Jurkat, Clone E6-1 (cell line): ENCODE measurements around the gene CHRNE.
"Not testable (repeated sequence)": the region's sequence is repeated elsewhere in the genome, so short reads cannot be mapped to it uniquely, and the experiment has no call there.

Experiments
- DNase-seq: peaks from one replicate; pipeline ENCODE4 v3.0.0-alpha.2; 2011; ENCODE audit warnings: low read depth, low spot score
- H3K4me3 ChIP-seq: 2 replicates; pipeline ENCODE4 v1.5.1; 2011; ENCODE audit warnings: mild to moderate bottlenecking, low read length, control low read depth, moderate library complexity

Gene CHRNE

DNA sequence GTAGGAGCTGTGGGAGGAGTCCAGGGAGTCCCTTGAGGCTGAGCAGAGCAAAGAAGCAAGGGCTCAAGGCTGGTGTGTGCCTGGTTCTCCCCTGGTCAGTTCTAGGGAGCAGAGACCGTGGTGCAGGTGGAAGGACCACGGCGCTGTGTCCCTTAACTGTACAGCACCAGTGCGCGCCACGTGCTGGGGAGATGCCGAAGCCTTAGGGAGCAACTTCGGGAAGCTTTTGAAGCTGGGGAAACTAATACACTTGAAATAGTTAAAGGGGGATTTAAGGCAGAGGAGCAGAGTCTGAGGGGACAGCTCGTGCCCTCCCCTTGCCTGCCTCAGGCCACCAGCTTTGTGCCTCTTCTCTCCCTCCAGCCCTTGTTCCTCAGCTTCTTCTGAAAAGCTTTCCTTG lies 42.2 kb downstream of the CHRNE start:
- H3K4me3 ChIP-seq, result no peak overlapping the region
- no peak for DNase-seq

DNA sequence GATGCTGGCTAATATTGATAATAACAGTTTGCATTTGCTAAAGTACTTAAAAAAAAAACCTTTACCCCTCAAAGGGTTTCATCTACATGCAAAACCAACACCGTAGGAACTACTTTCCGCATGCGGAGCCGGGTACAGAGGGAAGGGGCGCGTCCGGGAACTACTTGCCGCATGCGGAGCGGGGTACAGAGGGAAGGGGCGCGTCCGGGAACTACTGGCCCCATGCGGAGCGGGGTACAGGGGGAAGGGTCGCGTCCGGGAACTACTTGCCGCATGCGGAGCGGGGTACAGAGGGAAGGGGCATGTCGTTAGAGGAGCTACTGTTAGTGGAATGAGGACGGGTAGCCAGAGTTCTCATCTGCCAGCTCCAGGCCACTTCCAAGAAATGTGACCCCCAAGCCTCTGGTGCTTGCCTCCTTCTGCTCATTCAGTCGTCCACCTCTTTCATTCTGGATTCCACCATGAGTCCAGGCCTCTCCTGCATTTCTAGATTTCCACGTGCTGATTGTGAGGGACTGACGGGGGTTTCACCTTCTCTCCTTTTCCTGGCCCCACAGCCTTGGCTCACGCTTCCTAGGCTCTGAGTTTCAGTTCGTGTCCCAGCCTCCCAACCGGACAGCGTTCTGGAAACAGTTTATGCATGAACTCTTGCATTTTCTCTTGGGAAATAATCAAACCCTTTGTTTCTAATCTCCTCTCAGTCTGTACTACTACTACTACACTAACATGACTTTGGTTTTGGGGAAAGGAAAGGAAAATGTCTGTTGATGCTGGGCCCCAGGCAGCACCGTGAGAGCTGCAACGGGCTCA lies 42.9 kb downstream of the CHRNE start:
- H3K4me3 ChIP-seq, result no peak overlapping the region
- no peak for DNase-seq

DNA sequence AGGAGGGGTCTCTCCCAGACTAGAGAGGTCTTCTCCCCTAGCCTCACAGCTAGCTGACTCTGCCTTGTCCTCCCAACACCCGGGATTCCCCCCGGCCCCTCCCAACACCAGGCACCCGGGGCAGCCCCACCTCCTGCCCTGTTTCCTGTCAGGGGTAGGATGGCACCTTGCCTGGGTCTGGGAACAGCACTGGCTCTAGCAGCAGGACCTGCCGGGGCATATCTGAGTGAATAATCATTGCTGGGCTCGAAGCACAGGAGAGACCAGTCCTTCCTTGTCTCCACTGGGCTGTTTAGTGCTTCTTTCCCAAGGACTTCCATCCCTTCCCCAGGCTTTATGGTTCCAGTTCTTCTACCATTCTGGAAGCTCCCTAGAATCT lies 44.0 kb downstream of the CHRNE start:
- no peak overlapping the region for H3K4me3 ChIP-seq
- no peak for DNase-seq

DNA sequence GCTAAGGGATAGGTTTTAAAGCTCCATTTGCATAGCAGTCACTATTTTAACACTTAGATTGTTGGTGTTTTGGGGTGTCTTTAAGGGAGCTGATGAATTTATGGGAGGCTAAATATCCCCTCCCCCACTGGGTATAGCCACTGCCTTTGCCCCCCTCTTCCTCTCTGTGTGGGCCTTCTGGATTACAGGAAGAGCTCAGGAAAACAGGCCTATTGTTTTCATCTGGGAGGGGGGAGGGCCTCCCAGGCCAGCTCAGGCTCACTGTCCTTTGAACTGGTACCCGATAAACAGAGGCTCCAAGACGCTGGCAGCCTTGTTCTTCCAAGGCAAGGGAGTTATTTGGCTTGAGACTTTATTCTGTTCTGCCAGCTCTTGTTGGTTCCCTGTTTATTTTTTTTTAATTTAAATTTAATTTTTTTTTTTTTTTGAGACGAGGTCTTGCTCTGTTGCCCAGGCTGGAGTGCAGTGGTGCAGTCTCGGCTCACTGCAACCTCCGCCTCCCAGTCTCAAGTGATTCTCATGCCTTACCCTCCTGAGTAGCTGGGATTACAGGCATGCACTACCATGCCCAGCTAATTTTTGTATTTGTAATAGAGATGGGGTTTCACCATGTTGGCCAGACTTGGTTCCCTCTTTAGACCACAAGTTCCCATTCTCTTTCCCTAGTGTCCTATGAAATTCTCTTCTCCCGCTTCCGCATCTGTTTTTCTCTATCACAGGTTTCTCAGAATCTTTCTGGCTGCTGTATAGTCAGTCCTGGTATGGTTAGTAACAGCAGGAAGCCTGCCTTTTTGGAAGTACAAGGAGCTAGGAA lies 44.6 kb downstream of the CHRNE start:
- no peak overlapping the region for H3K4me3 ChIP-seq
- DNase-seq, result no peak

DNA sequence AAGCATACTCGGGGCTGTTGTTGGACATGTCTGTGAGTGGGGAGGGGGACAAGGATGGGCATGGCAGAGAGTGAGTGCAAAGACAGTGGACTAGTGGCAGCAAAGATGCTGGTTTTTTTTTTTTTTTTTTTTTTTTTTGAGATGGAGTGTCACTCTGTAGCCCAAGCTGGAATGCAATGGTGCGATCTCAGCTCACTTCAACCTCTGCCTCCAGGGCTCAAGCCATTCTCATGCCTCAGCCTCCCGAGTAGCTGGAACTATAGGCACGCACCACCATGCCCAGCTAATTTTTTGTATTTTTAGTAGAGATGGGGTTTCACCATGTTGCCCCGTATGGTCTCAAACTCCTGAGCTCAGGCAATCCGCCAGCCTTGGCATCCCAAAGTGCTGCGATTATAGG lies 45.6 kb downstream of the CHRNE start:
- DNase-seq, H3K4me3 ChIP-seq: not testable (repeated sequence)

DNA sequence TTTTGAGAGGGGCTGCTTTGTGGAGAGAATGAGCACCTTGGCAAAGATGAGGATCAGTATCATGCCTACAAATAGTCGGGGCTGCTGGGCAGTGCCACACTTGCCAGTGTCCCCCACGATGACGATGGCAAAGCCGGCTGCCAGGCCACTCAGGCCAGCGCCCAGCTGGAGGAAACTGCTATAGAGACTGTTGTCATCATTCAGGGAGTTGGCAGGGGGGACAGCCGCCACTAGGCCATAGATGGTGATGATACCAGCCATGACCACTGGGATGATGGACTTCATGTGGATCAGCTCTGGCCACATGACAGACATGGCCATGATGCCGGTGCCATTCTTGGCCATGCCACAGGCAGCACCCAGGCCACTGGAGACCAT lies 46.0 kb downstream of the CHRNE start:
- no peak for DNase-seq
- H3K4me3 ChIP-seq, result no peak overlapping the region

DNA sequence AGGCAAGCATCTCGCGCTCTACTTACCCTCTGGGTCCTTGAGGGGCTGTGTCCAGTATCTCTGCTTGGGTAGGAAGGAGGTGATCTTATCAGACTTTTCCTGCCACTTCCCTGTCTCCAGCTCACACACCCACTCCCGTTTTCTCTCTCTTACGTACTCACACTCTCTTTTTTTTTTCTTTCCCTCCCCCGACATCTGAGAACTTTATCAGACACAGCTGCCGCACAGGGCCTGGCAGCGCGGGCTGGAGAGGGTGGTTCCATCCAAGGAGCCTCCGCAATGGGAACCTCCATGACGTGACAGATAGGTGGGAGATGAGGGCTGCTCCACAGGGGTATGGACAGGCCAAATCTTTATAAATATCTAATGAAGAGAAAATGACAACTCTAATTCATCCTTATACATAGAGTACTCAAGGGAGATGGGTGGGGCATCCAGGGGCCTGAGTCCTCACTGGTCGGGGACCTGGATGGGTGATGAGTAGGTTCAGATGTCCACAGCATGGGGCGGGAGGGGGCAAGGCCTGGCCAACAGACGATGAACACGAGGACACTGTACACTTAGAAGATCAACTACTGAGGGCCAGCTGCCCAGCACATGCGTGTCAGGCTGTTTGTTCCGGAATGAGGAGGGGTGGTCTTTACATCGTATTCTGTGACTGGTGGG lies 46.5 kb downstream of the CHRNE start:
- DNase-seq, result no peak
- no peak overlapping the region for H3K4me3 ChIP-seq

DNA sequence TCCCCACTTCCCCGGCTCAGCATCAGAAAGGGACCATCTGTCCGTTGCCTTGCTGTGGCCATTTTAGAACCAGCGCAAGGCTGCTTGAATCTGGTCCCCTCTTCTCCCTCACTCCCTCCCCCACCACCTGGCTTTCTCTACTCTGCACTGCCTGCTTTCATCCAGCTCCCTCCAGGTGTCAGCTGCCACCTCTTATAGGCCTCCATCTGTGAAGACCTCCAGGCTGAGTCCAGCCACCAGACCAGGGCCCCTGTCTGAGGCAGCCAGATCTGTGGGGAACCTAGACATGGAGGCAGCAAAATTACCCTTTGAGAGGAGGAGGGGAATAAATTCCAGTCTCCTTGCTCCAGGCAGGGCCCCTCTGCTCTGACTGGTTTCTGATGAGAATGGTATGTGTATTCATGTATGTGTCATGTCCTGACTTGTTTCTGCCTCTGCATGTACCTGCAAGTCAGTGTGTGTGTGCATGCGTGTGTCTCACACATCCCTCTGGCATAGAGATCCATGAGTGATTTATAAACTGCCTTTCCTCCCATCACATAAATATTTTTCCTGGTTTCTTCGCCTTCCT lies 48.7 kb downstream of the CHRNE start:
- H3K4me3 ChIP-seq, result no peak overlapping the region
- no peak for DNase-seq

DNA sequence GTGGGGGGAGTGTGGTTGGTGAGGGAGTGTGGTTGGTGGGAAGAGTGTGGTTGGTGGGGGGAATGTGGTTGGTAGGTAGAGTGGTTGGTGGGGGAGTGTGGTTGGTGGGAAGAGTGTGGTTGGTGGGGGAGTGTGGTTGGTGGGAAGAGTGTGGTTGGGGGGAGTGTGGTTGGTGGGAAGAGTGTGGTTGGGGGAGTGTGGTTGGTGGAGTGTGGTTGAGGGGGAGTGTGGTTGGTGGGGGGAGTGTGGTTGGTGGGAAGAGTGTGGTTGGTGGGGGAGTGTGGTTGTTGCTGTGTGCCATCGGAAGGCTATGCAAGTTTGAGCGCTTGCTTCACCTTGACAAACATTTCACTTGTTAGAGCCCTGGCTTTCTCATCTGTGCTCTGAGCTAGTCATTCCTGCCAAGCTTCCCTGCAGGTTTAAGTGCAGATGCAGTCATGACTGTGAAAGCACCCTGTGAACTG lies 49.7 kb downstream of the CHRNE start:
- no peak overlapping the region for H3K4me3 ChIP-seq
- DNase-seq, result peak; percentile 29

DNA sequence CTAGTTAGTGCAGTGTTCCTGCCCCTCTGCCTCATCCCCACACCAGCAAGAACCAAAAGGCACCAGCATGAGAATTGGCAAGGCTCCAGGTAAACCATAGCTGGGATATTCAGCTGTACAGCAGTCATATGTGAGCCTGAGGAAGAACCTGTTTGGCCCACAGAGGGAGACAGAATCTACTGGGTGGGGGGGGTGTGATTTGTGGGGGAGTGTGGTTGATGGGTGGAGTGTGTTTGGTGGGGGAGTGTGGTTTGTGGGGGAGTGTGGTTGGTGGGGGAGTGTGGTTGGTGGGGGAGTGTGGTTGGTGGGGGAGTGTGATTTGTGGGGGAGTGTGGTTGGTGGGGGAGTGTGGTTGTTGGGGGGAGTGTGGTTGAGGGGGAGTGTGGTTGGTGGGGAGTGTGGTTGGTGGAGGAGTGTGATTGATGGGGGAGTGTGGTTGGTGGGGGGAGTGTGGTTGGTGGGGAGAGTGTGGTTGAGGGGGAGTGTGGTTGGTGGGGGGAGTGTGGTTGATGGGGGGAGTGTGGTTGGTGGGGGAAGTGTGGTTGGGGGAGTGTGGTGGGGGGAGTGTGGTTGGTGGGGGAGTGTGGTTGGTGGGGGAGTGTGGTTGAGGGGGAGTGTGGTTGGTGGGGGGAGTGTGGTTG lies 50.2 kb downstream of the CHRNE start:
- DNase-seq, result peak; percentile 12
- no peak overlapping the region for H3K4me3 ChIP-seq

DNA sequence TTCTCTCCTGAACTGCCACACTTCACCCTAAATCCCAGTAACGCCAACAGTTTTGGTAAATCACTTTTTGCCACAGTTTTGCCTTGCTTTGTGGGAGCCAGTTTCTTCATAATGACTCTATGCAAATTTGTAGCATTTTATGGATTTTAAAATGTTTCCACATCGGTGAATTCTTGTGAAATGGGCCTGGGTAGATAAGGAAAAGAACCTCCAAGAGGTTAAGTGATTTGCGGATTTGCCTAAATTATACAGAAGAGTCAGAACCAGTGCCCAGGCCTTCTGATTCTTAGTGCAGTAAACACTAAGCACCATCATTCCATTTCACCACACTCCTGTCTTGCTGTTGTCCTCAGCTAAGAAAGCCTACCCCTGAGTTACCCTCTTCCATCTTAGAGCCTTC lies 51.8 kb downstream of the CHRNE start:
- no peak overlapping the region for H3K4me3 ChIP-seq
- no peak for DNase-seq

DNA sequence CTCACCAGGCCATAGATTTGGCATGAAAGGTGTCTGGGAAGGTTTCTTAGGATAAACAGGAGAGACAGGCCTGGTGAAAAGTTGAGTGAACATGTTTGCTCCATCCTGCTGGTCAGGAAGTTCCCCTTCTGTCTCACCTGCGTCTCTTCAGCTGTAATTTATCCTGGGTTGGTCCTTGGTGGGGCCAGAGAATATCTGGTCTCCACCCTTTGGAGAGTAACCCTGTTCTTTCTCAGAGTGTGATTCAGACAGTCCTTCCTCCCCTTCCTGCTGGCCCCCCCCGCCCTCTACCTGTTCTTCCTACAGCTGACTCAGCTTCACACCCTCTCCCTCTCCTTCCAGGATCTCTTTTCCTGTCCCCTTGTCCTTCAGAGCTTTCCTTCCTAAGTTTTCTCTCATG lies 52.7 kb downstream of the CHRNE start:
- DNase-seq, result no peak
- no peak overlapping the region for H3K4me3 ChIP-seq

DNA sequence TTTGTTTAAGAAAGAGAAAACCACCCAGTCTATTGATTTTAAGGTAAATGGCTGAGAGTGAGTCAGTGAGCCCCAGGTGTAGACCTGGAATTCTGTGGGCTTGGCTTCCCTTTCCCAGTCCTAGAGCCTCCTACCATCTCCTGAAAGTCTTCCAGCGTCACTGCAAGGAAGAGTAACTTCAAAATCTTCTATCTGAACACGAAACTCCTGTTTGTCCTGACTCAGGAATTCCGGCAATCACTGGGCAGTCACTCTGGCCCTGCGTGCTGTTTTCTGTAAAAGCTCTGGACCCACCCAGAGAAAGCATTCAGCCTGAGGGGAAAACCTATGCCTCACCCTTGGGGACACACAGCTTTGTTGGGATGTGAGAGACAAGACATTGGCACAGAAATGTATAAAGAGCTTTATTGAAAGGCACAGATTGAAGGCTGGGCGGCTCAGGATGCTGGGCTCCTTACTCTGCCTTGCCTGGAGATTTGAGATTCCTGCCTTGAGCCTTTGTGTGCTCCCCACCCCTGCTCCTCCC lies 53.8 kb downstream of the CHRNE start:
- no peak overlapping the region for H3K4me3 ChIP-seq
- no peak for DNase-seq
